NCI-H82 treated with DMSO at 0.1 percent for 48 hours (cell line): Measurements from ENCODE around the gene ARHGAP12.
"Not testable (repeated sequence)": the region's sequence is repeated elsewhere in the genome, so short reads cannot be mapped to it uniquely, and the experiment has no call there.

Source experiments
- DNase-seq: peaks from one replicate; lab custom pipeline; 2025; ENCODE audit not compliant: unreplicated experiment; lab: John Stamatoyannopoulos, UW

The ARHGAP12 gene, protein sequence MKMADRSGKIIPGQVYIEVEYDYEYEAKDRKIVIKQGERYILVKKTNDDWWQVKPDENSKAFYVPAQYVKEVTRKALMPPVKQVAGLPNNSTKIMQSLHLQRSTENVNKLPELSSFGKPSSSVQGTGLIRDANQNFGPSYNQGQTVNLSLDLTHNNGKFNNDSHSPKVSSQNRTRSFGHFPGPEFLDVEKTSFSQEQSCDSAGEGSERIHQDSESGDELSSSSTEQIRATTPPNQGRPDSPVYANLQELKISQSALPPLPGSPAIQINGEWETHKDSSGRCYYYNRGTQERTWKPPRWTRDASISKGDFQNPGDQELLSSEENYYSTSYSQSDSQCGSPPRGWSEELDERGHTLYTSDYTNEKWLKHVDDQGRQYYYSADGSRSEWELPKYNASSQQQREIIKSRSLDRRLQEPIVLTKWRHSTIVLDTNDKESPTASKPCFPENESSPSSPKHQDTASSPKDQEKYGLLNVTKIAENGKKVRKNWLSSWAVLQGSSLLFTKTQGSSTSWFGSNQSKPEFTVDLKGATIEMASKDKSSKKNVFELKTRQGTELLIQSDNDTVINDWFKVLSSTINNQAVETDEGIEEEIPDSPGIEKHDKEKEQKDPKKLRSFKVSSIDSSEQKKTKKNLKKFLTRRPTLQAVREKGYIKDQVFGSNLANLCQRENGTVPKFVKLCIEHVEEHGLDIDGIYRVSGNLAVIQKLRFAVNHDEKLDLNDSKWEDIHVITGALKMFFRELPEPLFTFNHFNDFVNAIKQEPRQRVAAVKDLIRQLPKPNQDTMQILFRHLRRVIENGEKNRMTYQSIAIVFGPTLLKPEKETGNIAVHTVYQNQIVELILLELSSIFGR

DNA sequence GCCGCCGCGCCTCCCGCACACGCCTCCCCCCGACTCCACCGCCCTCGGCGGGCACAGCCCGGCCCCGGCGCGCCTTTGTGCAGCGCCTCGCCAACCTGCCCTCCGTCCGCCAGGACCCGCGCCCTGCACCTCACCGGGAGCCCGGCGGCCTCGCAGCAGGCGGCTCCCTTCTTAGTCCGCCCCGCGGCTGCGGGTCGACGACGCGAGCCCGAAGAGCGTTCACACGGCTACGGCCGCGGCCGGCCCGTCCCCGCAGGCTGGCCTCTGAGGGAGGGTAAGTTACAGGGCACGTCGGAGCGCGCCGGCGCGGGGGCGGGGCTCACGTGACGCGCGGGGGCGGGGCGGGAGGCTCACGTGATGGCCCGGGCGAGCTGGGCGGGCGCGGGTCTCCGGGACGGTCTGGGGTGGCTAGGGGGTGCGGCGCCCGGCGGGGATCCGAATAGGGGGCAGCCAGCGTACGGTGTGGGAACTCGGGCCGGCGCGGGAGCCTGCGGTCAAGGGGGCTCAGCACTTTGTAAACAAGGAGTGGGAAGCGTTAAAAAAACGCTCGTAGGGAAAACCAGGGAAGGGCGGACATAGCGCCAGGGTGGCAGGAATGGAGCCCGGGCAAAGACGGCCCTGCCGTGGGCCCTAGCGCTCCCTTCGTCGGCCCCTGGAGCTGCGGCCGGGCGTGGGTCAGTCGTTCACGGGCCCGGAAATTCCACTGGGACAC, at the start of gene ARHGAP12:
TSS of gene ARHGAP12 (minus strand) at position 283 of the 712 bp plus-strand sequence. CDS start 19,976 bp downstream, outside the sequence.
- no peak for DNase-seq

DNA sequence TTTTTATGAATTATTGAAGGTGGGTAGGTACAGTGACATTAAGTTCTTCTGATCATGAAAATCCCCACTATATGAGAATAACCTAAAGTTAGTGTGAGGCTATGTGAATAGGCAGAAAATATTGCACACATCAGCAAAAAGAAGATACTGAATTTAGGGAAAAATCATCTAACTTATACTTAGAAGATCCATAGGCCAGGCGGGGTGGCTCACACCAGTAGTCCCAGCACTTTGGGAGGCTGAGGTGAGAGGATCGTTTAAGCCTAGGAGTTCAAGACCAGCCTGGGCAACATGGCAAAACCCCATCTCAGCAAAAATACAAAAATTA, 49.5 kb upstream of the ARHGAP12 start:
- no peak for DNase-seq

DNA sequence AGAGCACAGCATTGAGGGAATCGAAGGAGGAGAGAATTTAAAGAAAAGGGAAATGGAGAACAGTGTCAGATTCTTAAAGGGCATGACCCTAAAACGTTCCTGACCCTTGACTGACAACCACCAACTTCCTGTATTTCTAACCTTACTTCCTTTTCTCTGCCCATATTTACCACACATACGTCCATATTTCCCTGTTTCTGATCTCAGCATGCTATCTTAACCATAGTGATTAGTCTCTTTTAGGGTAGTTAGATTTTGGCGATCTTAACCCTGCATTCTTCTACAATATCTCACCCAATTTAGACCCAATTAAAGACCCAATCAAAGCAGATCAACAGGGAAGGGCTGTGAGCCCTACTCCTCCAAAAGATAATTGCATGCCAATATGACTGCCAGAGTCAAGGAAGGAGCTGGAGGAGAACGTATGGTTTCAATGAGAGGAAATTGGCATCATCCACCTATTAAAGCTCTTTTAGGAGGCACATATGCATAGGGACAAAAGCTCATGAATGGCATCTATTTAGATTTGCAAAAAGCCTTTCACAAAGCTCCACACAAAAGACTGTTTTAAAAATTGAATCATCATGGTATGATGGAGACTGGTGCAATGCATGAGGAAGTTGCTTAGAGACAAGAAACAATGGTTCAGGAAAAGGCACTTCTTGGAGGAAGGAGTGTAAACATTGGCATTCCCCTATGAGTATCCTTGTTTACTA, 49.0 kb upstream of the ARHGAP12 start:
- no peak for DNase-seq

DNA sequence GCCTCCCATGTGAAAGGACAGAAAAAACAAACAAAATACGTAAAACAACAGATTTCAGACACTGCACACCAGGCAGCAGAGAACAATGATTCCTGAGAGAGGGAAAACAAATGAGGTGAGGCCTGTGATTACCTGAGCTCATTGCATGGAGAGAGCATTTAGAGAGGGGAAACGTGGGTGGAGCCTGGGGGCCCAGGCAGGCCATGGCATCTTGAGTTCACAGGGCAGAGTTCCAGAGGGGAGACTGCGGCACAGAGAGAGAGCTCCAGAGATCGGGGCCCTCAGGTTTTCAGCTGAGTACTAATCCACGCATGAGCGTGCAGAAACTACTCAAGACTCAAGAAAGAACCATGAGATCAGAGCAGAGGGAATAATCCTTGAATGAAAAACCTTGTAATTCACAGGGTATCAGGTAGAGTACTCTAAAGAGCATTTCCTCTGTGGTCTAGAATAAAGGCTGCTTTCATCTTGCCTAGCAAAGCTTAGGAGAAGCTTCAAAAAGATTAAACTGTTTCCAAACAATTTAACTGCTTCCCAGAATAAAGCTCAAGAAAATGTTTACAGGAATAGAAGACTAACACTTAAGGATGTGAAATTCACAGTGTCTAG, 46.6 kb upstream of the ARHGAP12 start:
- no peak for DNase-seq

DNA sequence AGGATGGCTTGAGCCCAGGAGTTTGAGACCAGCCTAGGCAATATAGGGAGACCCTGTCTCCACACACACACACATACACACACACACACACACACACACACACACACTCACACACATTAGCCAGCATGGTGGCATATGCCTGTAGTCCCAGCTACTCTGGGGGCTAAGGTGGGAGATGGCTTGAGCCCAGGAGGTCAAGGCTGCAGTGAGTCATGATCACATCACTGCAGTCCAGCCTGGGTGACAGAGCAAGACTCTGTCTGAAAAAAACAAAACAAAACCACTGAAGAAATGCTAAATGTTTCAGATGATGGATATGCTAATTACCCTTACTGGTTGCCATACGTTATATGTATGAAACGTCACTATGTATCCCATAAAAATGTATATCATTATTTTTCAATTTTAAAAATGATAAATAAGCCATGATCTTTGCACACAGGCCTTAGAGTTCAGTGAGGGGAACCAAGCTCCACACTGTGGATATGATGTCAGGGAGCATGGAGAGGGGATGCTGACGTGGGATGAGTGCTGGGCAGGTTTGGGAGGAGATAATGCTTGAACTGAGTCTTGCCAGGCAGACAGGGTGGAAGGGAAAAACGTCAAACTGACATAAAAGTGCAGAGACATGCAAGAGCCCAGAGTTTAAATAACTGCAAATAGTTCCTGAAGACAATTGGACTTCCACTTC, 45.9 kb upstream of the ARHGAP12 start:
- no peak for DNase-seq

DNA sequence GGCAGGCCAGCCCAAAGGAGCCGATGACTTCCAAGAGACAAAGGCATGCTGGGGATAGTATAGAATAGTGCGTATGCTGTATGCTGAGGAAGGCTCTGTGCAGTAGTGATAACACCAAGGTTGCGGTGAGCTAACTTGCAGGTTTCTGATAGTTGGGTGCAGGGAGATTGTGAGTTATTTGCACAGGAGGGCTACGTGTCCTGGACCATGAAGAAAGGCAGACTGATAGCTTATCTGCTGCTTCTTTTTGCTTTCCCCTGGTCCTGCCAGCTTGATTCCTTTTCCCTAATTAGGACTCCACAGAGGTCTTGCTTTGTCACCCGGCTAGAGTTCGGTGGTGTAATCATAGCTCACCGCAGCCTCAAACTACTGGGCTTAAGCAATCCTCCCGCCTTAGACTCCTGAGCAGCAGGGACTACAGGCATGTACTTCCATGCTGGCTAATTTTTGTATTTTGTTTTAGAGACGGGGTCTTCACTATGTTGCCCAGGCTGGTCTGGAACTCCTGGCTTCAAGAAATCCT, 43.9 kb upstream of the ARHGAP12 start:
- DNase-seq, result no peak

DNA sequence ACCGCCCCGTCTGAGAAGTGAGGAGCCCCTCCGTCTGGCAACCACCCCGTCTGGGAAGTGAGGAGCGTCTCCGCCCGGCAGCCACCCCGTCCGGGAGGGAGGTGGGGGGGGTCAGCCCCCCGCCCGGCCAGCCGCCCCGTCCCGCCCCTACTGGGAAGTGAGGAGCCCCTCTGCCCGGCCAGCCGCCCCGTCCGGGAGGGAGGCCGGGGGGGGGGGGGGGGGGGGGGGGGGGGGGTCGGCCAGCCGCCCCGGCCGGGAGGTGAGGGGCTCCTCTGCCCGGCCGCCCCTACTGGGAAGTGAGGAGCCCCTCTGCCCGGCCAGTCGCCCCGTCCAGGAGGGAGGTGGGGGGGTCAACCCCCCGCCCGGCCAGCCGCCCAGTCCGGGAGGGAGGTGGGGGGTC, 41.2 kb upstream of the ARHGAP12 start:
- DNase-seq, result not testable (repeated sequence)

DNA sequence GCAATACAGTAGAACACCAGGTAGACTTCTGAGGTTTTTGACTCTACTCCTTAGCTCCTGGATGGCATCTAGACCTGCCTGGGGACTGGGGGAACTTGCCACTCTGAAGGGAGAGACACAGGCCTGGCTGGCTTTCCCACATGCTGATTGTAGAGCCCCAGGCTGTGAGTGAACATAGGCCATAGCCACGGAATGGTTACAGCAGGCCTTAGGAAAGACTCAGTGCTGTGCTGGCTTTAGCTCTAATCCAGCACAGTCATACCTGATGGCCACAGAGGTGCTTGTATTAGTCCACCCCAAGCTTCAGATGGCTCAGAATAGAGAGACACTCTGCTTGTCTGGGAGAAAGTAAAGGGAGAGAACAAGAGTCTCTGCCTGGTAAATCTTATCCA, 35.0 kb upstream of the ARHGAP12 start:
- no peak for DNase-seq

DNA sequence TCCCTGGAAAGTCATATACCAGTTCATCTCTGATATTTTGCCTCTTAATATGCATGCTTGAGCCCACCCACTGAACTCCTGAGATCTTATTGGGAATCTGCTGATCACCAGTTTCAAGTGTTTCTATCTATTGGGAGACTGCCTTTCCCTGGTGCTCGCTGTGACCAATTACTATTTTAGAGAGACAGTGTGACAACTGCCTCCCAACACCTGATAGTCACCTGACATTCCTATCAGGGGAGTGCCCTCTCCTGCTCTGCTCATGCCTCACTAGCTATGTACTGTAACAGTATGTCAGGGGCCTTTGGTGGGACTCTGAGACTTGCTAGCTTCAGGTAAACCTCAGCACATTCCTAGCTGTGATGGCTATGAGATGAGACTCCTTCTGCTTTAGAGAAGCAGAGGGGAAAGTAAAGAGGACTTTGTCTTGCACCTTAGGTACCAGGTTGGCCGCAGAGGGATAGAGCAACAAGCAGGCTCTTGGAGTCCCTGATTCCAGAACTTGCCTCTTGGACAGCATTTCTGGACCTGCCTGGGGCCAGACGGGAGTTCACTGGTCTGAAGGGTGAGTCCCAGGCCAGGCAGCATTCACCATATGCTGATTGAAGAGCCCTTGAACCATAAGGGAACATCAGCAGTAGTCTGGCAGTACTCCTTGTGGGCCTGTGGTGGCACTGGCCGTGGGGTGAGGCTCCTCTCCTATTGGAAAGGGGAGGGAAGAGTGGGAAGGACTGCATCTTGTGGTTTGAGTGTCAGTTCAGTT, 34.4 kb upstream of the ARHGAP12 start:
- no peak for DNase-seq

DNA sequence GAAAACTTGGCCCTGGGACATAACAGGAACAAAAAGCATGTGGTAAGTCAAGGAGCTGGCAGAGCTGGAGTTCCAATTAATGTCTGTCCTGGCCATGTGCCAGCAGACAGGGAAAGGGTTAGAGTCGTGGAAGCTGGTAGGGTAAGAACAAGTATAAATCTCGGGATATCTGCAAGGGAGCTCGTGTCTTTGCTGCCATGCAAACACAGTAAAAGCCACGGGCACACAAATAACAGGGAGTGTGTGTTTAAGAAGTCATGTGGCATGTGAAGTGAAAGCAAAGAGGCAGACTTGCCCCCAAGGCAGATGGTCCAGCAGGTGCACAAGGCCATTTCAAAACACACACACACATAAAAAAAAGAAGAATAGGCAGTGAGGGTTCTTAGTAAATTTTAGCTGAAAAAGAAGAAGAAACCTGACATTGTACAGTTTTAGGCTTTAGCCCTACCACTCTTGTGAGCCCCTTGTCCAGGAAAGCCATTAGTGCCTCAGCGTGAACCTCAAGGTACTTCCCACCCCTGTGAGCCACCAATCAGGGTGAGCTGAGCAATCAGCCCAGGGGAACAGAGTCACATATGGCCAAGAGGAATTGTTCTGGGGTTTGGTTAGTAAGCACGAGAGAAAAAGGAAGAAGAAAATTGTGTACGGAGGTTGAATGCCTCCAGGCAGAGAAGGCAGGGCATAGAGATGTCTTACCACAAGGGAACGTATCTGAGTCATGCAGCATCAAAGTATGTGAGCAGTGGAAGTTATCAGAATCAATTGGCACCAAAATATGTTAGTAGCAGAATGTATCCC, 32.8 kb upstream of the ARHGAP12 start:
- no peak for DNase-seq

DNA sequence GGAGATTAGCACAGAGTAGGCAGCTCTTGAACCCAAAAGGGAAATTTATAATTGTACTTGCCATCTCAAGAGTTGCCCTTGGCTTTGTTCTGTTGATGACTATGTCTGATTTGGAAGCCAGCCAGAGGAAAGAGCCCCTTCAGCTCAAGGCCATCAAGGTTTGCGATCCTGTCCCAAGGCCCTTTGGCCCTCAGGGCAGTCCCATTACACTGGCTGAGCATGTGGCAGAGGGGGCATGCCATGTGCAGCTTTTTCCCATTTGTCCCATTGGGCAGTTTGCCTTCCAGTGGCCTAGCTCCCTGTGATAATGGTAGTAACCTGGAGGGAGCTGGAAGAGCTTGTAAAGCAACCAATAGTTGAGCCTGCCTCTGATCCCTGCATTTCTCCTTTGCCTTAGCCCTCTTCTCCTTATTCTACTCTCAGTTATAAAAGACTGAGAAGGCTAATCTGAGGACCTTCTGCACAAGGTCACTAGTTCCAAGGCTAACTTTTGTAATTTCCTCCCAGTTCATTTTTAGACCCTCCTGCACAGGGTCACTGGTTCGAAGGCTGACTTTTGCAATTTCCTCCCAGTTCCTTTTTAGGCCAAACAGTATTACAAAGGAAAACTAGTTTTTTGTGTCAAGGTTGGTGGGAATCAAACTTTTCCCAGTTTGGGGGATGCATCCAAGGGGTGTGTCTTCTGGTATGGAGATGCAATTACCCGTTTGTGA, 31.0 kb upstream of the ARHGAP12 start:
- no peak for DNase-seq

DNA sequence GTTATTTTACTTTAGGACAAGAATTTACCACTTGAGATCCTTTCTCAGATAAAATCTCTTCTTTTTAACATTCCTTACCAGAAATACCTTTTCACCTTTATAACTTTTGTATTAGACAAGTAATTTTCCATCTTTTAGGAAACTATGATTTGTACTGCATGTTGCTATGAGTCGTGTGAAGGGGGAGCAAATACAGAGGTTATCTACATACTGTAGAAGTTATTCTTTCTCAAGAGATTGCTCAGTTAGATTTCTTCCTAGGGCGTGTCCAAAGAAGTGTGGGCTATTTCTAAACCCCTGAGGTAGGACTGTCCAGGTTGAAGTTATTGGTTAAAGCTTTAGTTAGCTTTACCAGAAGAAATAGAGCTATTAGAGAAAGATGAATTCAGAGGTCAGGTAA, 30.2 kb upstream of the ARHGAP12 start:
- no peak for DNase-seq

DNA sequence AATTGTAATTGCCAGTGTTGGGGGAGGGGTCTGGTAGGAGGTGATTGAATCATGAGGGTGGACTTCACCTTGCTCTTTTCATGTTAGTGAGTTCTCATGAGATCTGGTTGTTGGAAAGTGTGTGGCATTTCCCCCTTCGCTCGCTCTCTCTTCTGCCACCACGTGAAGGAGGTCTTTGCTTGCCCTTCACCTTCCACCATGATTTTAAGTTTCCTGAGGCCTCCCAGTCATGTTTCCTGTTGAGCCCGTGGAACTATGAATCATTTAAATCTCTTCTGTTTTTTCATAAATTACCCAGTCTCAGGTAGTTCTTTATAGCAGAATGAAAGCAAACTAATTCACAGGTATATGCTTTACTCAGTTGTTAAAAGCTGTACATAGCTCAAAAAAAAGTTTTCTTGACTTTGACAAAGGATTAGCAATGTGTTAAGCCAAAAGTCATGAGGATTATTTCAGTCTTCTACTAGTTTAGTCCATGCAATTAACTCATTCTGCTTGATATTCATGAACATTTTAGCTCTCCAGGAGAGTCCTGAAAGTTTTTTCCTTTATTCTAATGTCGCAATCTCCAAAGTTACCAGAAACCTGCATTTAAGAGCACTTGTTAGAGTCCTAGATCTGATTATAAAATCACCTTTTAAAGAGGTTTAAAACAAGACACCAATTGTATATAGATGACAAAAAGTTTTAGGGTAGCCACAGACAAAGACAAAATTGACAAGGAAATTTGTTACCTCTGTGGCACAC, 27.7 kb upstream of the ARHGAP12 start:
- DNase-seq, result no peak

DNA sequence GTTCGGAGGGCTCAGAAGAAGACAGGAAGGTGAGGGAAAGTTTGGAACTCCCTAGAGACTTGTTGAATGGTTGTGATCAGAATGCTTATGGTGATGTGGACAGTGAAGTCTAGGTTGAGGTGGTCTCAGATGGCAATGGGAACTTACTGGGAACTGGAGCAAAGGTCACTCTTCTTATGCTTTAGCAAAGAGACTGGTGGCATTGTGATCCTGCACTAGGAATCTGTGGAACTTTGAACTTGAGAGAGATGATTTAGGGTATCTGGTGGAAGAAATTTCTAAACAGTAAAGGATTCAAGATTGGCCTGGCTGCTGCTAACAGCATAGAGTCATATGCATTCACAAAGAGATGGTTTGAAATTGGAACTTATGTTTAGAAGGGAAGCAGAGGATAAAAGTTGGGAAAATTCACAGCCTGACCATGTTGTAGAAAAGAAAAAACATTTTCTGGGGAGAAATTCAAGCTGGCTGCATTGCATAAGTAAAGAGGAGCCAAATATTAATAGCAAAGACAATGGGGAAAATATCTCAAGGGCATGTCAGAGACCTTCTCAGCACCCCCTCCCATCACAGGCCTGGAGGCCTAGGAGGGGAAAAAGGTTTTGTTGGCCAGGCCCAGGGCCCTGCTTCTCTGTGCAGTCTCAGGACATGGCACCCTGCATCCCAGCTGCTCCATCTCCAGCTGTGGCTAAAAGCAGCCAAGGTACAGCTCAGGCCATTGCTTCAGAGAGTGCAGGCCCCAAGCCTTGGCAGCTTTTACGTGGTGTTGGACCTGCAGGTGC, 26.0 kb upstream of the ARHGAP12 start:
- DNase-seq, result no peak

DNA sequence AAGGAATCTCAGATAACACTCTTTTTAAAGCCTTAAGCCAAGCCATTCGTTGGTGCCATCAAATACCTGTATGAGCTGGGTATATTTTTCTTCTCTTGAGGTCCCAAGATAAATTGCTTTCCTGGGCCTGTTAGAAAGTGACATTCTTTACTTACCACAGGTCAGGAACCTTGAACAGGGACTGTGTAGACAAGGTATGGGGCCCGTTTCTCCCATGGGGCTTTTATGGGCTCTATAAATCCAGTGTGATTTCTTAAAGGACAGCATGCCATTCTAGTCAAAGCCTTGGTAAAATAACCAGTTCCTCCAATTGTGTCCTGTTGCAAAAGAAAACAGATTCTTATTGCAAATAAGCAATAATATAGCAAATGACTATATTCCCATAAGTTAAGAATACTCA, 24.8 kb upstream of the ARHGAP12 start:
- no peak for DNase-seq

DNA sequence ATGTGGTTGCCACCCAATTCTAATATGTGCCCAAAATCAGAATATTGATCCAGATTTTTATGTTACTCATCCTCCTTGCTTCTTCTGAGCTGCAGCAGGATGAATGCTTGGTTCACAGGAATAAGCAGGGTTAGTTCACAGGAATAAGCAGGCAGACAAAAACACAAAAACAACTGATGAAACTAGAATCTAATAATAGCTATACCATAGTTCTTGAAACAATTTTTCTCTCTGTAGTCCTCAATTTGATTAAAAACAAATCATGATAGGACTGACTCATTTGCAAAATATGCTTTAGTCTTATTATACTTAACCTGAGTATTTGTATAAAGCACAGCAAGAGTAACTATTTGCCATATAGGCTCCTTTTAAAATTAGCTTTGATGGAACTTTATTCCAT, 24.4 kb upstream of the ARHGAP12 start:
- no peak for DNase-seq
